ENCODE measurements around the gene RD3L. TPM values are rescaled to one million over a fixed set of nuclear protein-coding genes. Genes with fewer than 3 reads are reported as not detected.

RD3L gene
- total RNA-seq, 1 donor from 2014 or later, result not detected

Other genes starting within 250 kb of the RD3L start
- gene XRCC3, start 227.1 kb downstream of the RD3L start, total RNA-seq, result 3.4 to 9.9 TPM (median 6.6 TPM) in 3 replicates
- gene ZFYVE21, start 226.7 kb downstream of the RD3L start, total RNA-seq, result 68.6 to 84.3 TPM (median 68.6 TPM) in 3 replicates
- gene PPP1R13B, start 95.0 kb downstream of the RD3L start, total RNA-seq, result 6.6 to 10.1 TPM (median 9.1 TPM) in 3 replicates
- not detected in 3 replicates for gene TDRD9, start 14.1 kb downstream of the RD3L start, total RNA-seq
- gene ASPG, start 143.2 kb upstream of the RD3L start, total RNA-seq, result not detected in 3 replicates
- 0.28 to 0.60 TPM (median 0.60 TPM) in 3 replicates for gene KIF26A, start 196.1 kb upstream of the RD3L start, total RNA-seq